T follicular helper cell (primary cell): ENCODE data around the gene SULT1C4.
"Not testable (repeated sequence)": the region's sequence is repeated elsewhere in the genome, so short reads cannot be mapped to it uniquely, and the experiment has no call there.

ENCODE experiments used
- DNase-seq: peaks from one replicate; pipeline ENCODE4 v3.0.0-alpha.2; 2020; ENCODE audit warnings: low read depth

The SULT1C4 gene

DNA sequence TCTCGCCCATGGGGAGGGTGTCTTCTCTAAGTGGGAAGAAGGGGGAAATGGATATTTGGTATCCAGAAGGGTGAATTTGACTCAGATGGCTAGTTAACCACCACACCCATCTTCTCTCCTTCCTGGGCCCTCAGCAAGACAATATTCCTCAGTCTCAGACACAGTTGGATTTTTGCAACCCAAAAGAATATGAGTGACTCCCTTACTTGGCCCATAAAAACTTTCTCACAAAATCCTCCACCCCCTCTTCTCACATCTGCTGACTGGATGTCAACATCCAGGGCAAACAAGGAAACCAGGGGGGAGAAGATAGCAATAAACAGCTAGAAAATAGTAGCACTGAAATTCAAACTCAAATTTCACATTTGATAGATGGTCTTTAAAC lies 35.9 kb downstream of the SULT1C4 start:
- DNase-seq, result no peak

DNA sequence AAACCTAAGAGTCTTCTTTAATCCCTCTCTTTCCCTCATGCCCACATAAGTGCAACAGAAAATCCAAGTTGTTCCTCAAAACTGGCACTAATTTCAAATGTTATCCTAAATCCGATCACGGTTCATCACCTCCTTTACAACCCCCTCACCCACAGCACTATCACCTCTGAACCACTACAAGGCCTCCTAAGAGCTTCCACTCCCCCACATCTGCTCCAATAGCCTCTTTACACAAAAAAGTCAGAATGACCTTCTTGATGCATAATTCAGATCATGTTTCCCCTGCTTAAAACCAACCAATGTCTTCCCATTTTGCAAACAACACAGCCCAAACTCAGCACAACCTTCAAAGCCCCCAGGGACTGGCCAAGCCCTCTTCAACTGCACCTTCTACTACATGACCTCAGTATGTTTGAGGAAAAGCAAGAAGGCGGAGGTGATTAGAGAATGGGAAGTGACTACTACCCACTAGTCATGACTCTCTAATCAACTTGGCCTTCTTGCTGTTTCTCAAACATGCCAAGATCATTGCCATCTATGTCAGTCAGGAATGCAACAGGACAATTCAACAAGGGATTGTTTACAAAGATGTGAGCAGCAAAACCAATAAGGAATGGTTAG lies 36.6 kb downstream of the SULT1C4 start:
- DNase-seq, result no peak

DNA sequence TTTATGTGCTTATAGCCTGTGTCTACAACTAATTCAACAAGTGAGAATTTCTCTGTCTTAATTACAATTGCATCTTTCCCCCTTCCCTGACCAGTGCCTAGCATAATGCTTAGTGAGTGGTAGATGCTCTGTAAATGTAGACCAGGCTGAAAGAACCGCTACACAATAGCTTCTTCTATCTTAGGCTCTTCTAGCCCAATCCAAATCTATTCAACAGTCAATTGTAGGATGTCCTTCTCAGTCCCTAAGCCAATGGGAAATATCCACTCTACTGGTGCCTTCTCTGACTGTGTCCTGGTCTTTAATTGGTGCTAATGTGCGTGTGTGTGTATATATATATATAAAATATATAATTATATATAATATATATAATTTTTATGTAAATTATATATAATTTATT lies 37.2 kb downstream of the SULT1C4 start:
- DNase-seq, result no peak

DNA sequence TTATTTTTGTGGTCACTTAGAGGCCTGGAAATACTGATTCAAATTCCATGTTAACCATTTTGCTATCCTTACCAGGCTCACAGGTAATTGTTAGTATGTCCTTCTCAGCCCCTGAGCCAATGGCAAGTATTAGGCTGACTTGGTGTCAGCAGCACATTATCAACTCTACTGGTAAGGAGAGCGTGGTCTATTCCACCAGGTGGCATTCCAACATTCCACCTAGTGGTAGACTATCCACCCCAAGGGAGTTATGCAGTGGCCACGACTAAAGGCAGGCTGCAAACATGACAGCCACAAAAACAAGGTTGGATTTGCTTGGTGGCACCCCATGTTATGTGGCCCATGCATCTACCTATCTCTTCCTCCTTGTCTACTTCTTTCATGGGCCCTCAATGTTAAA lies 39.5 kb downstream of the SULT1C4 start:
- no peak for DNase-seq

DNA sequence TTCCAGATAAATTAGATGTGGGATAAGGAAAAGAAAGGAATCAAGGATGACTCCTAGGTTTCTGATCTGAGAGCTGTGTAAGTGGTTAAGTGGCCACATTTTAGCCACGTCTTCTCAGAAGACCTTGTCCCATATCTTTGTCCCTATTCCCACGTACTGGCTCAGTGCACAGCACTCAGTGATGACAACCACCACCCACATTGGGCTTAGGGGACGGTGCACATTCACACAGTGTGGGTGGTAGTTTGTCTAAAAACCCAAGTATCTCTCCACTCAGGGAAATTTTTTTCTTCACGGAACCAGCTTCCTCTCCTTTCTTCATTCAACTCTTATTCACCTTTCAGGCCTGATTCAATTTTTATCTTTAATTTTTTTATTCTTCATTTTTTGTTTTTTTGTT lies 40.7 kb downstream of the SULT1C4 start:
- DNase-seq, result no peak

DNA sequence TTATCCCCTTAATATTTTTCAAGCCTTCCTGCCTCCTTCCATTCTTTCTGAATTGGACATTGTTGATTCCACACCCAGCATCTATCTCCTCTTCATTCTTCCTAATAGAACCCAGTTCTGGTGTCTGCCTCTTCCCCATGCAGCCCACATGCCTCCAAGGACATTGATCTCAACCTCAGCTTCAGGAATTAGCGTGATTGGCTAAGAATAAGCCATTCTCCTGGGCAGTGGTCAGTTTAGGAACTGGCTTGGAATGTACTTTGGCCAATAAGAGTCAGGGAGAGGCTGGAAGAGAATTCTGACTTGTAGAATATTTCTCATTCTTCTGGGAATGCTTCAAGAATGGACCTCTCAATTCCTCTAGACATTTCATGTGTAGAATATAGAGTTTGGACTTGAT lies 45.3 kb downstream of the SULT1C4 start:
- no peak for DNase-seq

DNA sequence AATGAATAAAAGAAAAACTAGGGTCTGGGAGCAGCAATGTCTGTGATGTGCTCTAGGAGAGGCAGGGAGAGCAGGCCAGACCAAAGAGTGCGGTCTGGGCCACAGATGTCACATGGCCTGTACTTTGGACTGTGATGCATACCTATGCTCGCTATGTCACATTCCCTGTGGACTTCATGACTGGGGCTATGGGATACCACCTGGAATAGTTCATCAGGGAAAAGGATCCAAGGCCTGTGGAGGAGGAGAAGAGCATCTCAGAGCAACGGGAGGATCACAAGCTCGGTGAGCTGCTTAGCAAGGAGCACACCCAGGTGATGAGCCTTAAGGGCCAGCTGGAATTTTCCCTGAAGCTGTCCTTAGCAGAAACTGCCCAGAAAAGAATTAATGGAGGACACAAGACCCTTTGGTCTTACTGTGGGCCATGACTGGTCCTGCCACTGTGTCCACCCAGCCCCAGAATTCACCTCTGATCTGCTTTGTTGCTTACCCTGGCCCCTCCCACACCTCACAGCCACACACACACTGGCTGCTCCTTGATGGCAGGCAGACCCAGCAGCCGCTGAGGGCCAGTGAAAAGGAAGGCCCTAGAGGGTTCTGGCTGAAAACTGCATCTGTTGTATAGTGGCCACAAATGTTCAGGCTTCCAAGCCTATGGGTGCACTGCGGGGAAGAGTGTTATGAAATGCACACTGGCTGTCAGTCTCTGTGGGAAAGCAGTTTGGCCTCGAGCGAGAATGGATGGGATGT lies 45.9 kb downstream of the SULT1C4 start:
- DNase-seq, result no peak

DNA sequence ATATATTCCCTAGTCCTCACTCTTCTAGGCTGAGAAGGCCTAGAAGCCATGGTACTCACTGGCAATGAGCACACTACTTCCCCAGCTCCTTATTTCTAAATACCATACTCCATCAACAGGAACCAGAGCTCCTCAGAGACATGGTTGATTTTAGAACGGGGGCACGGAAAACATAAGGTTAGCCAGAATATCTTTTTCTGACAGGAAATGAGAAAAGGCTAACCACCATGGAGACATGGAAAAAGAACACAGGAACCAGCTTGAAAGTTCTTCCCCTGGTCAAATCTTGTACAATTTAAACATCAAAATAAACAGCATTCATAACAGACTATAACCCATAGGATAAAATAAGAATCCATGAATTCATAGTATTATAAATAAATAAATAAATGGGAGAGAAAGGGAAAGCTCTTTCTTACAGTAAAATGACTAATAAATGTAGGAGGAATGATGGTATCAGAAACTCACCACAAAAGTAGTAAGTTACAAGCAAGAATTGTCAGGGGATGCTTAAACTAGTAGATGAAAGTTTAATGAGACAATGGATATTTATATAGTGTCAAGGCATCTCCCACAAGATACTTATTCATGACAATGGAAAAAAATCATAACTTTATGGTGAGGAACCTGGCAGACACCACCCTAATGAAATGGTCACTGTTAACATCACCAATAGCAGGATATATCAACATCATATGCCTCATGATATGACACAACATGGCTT lies 50.7 kb downstream of the SULT1C4 start:
- DNase-seq, result no peak

DNA sequence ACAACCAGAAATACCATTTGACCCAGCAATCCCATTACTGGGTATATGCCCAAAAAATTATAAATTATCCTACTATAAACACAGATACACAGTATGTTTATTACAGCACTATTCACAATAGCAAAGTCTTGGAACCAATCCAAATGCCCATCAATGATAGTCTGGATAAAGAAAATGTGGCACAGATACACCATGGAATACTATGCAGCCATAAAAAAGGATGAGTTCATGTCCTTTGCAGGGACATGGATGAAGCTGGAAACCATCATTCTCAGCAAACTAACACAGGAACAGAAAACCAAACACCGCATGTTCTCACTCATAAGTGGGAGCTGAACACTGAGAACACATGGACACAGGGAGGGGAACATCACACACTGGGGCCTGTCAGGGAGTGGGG lies 57.8 kb downstream of the SULT1C4 start:
- not testable (repeated sequence) for DNase-seq

DNA sequence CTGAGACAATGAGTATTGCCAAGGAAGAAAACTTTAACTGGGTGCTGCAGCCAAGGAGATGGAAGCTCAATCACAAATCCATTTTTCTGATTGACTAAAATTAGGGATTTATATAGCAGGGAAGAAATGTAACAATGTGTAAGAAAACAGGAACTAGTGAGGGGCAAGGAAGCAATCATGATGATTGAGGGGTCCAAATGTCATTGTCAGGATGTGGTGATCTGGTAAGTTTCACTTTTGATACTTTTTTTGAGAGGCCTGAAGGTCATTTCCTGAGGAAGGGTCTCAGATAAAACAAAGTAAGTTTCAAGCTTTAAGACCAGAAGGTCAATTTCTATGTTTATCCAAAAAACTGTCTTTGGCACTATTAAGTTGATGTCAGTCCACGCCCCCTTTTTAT lies 59.2 kb downstream of the SULT1C4 start:
- DNase-seq, result no peak
